GM21619 (cell line): ENCODE data around the gene RMC1.
"Not testable (repeated sequence)": the region's sequence is repeated elsewhere in the genome, so short reads cannot be mapped to it uniquely, and the experiment has no call there.

ENCODE experiments used
- ATAC-seq: cut with Tn5 transposase; IDR thresholded peaks from one replicate; pipeline ENCODE4 v1.9.1; 2021; ENCODE audit not compliant: unreplicated experiment

Gene RMC1

GRCh38 chr18:23553887-23554286 lies 50.6 kb downstream of the RMC1 start:
- no peak for ATAC-seq

GRCh38 chr18:23556145-23556780 lies 53.0 kb downstream of the RMC1 start:
- ATAC-seq, result no peak

- not testable (repeated sequence) for ATAC-seq
These were observed 54.2 kb downstream of the RMC1 start for GRCh38 chr18:23557511-23557910.

- ATAC-seq, result no peak
These were observed 56.9 kb downstream of the RMC1 start for GRCh38 chr18:23560186-23560585.

DNA sequence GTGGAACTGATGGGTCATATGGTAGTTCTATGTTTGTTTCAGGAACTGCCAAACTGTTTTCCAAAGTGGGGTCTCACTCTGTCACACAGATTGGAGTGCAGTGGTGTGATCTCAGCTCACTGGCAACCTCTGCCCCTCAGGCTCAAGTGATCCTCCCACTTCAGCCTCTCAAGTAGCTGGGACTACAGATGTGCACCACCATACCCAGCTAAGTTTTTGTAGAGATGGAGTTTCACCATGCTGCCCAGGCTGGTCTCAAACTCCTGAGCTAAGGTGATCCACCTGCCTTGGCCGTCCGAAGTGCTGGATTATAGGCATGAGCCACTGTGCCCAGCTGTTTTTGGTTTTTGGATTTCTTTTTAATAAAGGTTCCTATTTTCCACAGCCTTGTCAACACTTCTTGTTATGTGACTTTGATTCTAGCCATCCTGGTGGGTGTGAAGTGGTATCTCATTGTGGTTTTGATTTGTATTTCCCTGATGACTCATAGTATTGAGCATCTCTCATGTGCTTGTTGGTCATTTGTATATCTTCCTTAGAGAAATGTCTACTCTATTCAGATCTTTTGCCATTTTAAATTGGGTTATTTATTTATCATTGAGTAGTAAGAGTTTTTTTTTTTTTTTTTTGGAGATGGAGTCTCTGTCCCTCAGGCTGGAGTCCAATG lies 60.2 kb downstream of the RMC1 start:
- ATAC-seq, result no peak

GRCh38 chr18:23565916-23566547 lies 62.7 kb downstream of the RMC1 start:
- no peak for ATAC-seq

DNA sequence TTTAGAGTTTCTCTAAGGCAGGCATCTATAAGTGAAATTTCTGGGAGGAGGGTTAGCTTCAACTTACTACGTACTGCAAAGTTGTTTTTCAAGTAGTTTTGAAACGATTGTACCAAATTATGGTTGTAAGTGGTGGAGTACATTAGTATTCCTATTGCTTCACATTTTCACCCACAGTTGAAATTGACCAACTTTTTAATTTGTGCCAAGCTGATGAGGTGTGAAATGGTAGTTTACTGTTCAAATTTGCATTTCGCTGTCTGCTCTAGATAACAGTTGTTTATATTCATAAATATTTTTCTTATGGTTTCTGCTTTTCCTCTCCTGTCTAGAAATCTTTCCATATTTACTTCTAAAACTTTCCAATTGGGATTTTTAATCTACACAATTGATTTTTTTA lies 64.4 kb downstream of the RMC1 start:
- ATAC-seq, result no peak

GRCh38 chr18:23568281-23569138 lies 65.2 kb downstream of the RMC1 start:
- no peak for ATAC-seq

DNA sequence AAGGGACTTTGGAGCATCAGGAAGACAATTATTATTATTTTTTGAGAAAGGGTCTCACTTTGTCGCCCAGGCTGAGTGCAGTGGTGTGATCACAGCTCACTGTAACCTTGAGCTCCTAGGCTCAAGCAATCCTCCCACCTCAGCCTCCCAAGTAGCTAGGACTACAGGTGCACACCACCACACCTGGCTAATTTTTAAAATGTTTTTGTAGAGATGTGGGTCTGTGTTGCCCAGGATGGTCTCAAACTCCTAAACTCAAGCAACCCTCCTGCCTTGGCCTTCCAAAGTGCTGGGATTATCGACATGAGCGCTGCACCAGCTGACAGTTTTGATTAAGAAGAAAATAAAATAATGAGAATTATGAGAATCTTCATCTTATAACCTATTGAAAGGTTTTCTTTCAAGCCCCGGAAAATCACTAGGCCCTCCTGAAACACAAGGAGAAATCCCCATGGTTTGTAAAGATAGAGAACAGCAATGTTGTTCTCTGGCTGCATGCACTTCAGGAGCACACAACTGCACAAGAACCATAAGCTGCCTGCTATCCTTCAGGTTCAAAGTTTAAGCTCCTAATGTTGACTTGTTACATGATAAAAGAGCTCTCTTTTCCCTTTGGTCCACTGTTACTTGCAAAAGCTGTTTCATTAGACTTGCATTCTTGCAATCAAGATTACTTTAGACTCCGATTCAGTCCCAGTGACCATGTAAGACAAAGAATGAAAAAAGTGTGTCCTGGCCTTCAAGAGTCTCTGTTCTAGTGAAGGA lies 66.2 kb downstream of the RMC1 start:
- no peak for ATAC-seq

DNA sequence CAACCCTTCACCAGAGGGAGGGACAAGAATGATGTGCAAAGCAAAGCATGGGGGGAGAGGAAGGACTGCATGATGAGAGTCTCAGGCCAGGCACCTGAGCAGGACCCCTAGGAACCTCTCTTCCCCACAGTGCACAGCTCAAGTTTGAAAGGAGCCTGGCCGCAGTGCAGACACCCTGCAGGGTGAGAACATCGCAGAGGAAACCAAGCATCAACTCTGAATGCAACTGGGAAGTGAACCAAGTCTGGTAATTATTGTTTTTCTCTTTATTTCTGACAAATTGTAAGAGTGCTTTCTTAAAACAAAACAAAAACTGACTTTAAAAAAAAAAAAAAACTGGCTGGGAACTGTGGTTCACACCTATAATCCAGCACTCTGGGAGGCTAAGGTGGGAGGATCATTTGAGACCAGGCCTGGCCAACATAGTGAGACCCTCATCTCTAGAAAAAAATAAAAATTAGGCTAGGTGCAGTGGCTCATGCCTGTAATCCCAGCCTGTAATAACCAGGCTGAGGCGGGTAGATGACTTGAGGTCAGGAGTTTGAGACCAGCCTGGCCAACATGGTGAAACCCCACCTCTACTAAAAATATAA lies 67.7 kb downstream of the RMC1 start:
- no peak for ATAC-seq

DNA sequence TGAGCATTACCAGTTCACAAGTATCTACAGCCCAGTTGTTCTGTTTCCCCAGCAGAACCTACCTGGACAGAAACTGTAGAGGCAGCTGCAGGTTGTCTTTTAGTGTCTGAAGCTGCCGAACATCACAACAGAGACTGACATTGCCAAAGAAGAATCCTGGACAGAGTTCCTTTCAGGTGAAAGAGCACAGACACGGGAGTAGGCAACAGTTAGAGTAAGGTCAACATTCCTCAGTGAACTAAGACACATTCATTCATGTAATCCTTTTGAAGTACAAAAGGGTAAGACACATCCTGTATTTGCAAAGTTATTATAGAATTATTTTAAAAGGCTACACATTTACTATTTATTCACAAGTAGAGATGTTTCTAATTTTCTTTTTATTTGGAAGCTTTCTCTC lies 68.7 kb downstream of the RMC1 start:
- ATAC-seq, result no peak

DNA sequence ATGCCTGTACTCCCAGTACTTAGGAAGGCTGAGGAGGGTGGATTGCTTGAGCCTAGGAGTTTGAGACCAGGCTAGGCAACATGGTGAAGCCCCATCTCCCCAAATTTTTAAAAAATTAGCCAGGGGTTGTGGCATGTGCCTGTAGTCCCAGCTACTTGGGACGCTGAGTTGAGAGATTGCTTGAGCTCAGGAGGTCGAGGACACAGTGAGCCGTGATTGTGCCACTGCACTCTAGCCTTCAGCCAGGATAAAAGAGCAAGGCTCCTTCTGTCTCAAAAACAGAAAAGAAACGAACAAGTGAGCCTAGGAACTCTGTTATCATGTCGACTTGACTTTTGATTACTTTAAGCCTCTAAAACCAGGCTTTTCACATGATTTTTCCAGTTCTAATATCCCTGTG lies 69.3 kb downstream of the RMC1 start:
- ATAC-seq, result no peak

DNA sequence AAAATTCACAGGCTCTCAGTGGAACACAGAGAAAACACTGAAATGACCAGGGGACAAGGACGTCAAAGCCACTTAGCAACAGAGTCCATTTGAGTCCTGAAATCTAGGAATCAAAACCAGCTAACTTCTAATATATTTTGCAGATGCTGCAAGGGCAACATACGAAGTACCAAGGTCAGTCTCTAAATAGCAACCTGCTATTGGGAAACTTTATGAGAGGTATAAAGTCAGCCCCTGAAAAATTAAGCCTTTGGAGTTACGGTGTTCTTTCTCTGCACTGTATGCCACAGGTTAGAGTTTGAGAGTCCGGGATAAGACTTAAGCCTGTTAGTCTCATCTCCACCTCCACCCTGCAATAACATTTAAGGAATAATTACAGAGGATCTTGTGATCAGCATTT lies 69.7 kb downstream of the RMC1 start:
- ATAC-seq, result no peak

DNA sequence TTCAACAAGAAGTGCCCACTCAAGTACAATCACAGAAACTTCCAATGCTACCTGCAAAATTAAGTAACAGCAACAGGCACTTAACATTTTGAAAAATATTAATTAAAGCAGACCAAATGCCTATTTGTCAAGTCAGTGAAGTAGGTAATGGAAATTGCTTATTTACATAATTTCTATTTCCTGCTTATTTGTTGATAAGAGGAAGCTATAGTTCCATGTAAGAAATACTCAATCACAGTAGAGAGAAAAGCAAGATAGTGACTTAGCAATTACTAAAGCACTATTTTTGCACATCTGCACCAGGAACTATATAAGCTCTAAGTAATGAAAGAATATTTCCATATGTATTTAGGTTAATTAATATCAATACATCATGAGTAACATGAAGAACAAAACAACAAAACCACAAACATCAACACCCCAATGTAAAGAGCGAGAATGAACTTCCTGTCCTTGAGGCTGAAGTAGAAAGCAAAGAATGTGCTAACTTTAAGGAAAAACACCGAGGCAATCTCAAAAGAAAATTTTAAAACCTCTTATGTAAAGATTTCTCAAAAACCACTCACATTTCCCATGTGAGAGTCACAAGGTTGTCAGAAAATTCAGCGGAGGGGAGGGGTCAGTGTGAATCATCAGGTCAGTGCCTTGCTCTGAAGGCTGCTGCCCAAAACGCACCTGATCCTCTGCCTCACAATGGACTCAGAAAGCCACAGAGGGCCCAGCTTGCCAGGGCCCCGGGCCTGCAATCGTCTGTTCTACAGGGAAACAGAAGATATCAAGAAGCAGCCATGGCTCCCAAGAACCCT lies 70.5 kb downstream of the RMC1 start:
- peak; percentile 61 for ATAC-seq

DNA sequence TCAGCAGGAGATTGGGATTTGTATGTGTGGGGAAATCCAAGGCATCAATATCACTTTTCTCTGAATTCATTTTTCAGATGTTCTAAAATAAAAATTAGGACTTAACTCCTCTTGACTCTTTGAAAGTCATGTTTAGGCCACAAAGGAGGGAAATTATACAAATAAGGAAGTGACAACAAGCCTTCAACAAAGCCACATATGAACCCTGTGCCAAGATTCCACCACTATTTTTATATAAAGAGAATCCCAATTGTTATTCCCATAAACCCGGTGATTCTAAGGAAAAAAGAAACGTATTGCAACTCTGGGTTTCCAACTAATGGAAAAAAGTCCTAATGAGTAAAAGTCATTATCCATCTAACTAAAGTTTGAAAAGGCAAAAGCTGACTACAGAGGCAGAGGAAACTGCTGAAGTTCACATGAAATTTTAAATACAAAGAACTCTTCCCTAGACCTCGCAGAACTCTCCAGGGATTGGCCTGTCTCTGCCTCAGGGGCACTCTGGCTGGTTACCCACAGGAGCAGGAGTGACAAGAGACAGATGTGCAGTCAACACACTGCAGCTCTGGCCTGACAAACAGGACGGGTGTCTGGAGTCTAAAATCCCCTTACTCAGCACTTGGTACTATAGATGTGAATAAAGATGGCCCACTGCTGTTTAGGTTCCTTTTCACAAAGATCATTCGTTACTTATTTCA lies 71.4 kb downstream of the RMC1 start:
- ATAC-seq, result no peak

GRCh38 chr18:23575309-23575651 lies 72.0 kb downstream of the RMC1 start:
- ATAC-seq, result no peak

DNA sequence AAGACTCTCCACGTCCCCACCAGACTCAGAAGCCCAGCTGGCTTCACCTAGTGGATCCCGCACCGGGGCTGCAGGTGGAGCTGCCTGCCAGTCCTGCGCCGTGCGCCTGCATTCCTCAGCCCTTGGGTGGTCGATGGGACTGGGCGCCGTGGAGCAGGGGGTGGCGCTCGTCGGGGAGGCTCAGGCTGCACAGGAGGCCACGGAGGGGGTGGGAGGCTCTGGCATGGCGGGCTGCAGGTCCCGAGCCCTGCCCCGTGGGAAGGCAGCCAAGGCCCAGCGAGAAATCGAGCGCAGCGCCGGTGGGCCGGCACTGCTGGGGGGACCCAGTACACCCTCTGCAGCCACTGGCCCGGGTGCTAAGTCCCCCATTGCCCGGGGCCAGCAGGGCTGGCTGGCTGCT lies 74.2 kb downstream of the RMC1 start:
- ATAC-seq, result not testable (repeated sequence)

- no peak for ATAC-seq
These were observed 74.9 kb downstream of the RMC1 start for GRCh38 chr18:23578067-23578701.
